HEK293 (cell line): ENCODE measurements around the gene CLIP3.

Experiments
- CTCF ChIA-PET: fragments of 350-600 bp; formaldehyde crosslinking; extraction: SDS; loops from one replicate; lab custom pipeline; 2021; ENCODE audit warnings: antibody characterized with exemption; lab: Yijun Ruan, JAX
- POLR2A ChIA-PET: fragments of 300-600 bp; formaldehyde crosslinking; extraction: SDS; loops from one replicate; lab custom pipeline; 2020; ENCODE audit warnings: antibody characterized with exemption, inconsistent platforms; lab: Yijun Ruan, JAX
- H3K27ac ChIP-seq: fragments of 200-500 bp; sonication (Bioruptor generic); 2 replicates; pipeline ENCODE4 v1.5.1; 2014; ENCODE audit warnings: low read depth, low read length, control low read depth, inconsistent platforms; ENCODE audit errors: extremely low read depth
- H3K36me3 ChIP-seq, 2 experiments: fragments of 200-500 bp in 1 of 2; sonication (Bioruptor generic) in 1 of 2; 1 replicate in 1 of 2; 2 replicates in 1 of 2; pipeline ENCODE4 v1.5.1; 2014 to 2017; ENCODE audit warnings: inconsistent platforms in 2 of 2, low read length in 2 of 2; ENCODE audit not compliant: control insufficient read depth in 2 of 2, insufficient read depth in 1 of 2
- H3K4me1 ChIP-seq: fragments of 200-500 bp; sonication (Bioruptor generic); 2 replicates; pipeline ENCODE4 v1.5.1; 2014; ENCODE audit warnings: mild to moderate bottlenecking, low read length, inconsistent platforms; ENCODE audit not compliant: control insufficient read depth, insufficient read depth
- H3K4me3 ChIP-seq: 2 replicates; pipeline ENCODE4 v1.5.1; 2011; ENCODE audit warnings: low read depth, mild to moderate bottlenecking, control low read depth, low read length, moderate library complexity
- H3K9me3 ChIP-seq: fragments of 200-500 bp; sonication (Bioruptor generic); 2 replicates; pipeline ENCODE4 v1.5.1; 2014; ENCODE audit warnings: low read depth, low read length, inconsistent platforms; ENCODE audit not compliant: control insufficient read depth, insufficient read depth
- CTCF ChIP-seq: fragments of 450-650 bp; formaldehyde crosslinking; IDR thresholded peaks from 2 replicates; pipeline ENCODE4 v1.5.1; 2016; ENCODE audit warnings: missing biosample characterization, missing genetic modification characterization
- KLF9 ChIP-seq: fragments of 450-650 bp; formaldehyde crosslinking; IDR thresholded peaks from 2 replicates; pipeline ENCODE4 v1.5.1; 2016; ENCODE audit warnings: missing biosample characterization, missing genetic modification characterization, low read depth
- OVOL3 ChIP-seq: fragments of 450-650 bp; formaldehyde crosslinking; IDR thresholded peaks from 2 replicates; pipeline ENCODE4 v1.5.1; 2016; ENCODE audit warnings: missing biosample characterization, missing genetic modification characterization
- PBX3 ChIP-seq: sonication (generic); formaldehyde crosslinking; IDR thresholded peaks from 2 replicates; pipeline ENCODE4 v1.8.1; 2022; ENCODE audit warnings: mild to moderate bottlenecking, moderate library complexity, missing genetic modification reagents
- SP2 ChIP-seq: fragments of 450-650 bp; formaldehyde crosslinking; IDR thresholded peaks from 2 replicates; pipeline ENCODE4 v1.5.1; 2016; ENCODE audit warnings: missing biosample characterization, missing genetic modification characterization
- SP7 ChIP-seq: fragments of 450-650 bp; formaldehyde crosslinking; IDR thresholded peaks from 2 replicates; pipeline ENCODE4 v1.5.1; 2016; ENCODE audit warnings: missing biosample characterization, missing genetic modification characterization
- YY1 ChIP-seq: fragments of 450-650 bp; formaldehyde crosslinking; IDR thresholded peaks from 2 replicates; pipeline ENCODE4 v1.5.1; 2018; ENCODE audit warnings: missing biosample characterization, missing genetic modification characterization
- ZBTB17 ChIP-seq: fragments of 450-650 bp; formaldehyde crosslinking; IDR thresholded peaks from 2 replicates; pipeline ENCODE4 v1.5.1; 2016; ENCODE audit warnings: missing biosample characterization, missing genetic modification characterization
- ZBTB26 ChIP-seq: fragments of 450-650 bp; formaldehyde crosslinking; optimal IDR thresholded peaks from 2 replicates; pipeline ENCODE3; 2016; ENCODE audit warnings: missing biosample characterization, mild to moderate bottlenecking, missing genetic modification characterization
- ZBTB48 ChIP-seq: fragments of 450-650 bp; formaldehyde crosslinking; IDR thresholded peaks from 2 replicates; pipeline ENCODE4 v1.5.1; 2016; ENCODE audit warnings: missing biosample characterization, missing genetic modification characterization
- ZNF121 ChIP-seq: fragments of 450-650 bp; formaldehyde crosslinking; IDR thresholded peaks from 2 replicates; pipeline ENCODE4 v1.5.1; 2016; ENCODE audit warnings: missing biosample characterization, missing genetic modification characterization
- ZNF138 ChIP-seq: fragments of 450-650 bp; formaldehyde crosslinking; IDR thresholded peaks from 2 replicates; pipeline ENCODE4 v1.5.1; 2016; ENCODE audit warnings: missing biosample characterization, missing genetic modification characterization, borderline replicate concordance
- ZNF155 ChIP-seq: fragments of 450-650 bp; formaldehyde crosslinking; IDR thresholded peaks from 2 replicates; pipeline ENCODE4 v1.5.1; 2016; ENCODE audit warnings: missing biosample characterization, missing genetic modification characterization
- ZNF16 ChIP-seq: fragments of 450-650 bp; formaldehyde crosslinking; IDR thresholded peaks from 2 replicates; pipeline ENCODE4 v1.5.1; 2016; ENCODE audit warnings: low read depth, missing biosample characterization, missing genetic modification characterization
- ZNF2 ChIP-seq: fragments of 450-650 bp; formaldehyde crosslinking; IDR thresholded peaks from 2 replicates; pipeline ENCODE4 v1.5.1; 2016; ENCODE audit warnings: missing biosample characterization, missing genetic modification characterization
- ZNF335 ChIP-seq: fragments of 450-650 bp; formaldehyde crosslinking; conservative IDR thresholded peaks from 2 replicates; pipeline ENCODE4 v1.5.1; 2016; ENCODE audit warnings: missing biosample characterization, missing genetic modification characterization
- ZNF341 ChIP-seq: fragments of 450-650 bp; formaldehyde crosslinking; IDR thresholded peaks from 2 replicates; pipeline ENCODE4; 2016; ENCODE audit warnings: low read depth, missing biosample characterization, missing genetic modification characterization
- ZNF37A ChIP-seq: fragments of 450-650 bp; IDR thresholded peaks from 2 replicates; pipeline ENCODE4 v1.5.1; 2018; ENCODE audit warnings: missing biosample characterization, missing genetic modification characterization
- ZNF416 ChIP-seq: fragments of 450-650 bp; formaldehyde crosslinking; IDR thresholded peaks from 2 replicates; pipeline ENCODE4 v1.5.1; 2016; ENCODE audit warnings: missing biosample characterization, missing genetic modification characterization
- ZNF423 ChIP-seq: fragments of 450-650 bp; formaldehyde crosslinking; IDR thresholded peaks from 2 replicates; pipeline ENCODE4 v1.5.1; 2016; ENCODE audit warnings: missing biosample characterization, missing genetic modification characterization
- ZNF433 ChIP-seq: fragments of 450-650 bp; formaldehyde crosslinking; IDR thresholded peaks from 2 replicates; pipeline ENCODE4 v1.5.1; 2016; ENCODE audit warnings: missing biosample characterization, missing genetic modification characterization, low read depth
- ZNF521 ChIP-seq: fragments of 450-650 bp; formaldehyde crosslinking; IDR thresholded peaks from 2 replicates; pipeline ENCODE4 v1.5.1; 2017; ENCODE audit warnings: missing biosample characterization, mild to moderate bottlenecking, missing genetic modification characterization
- ZNF623 ChIP-seq: fragments of 450-650 bp; formaldehyde crosslinking; IDR thresholded peaks from 2 replicates; pipeline ENCODE4 v1.5.1; 2016; ENCODE audit warnings: missing biosample characterization, missing genetic modification characterization
- ZNF660 ChIP-seq: fragments of 450-650 bp; IDR thresholded peaks from 2 replicates; pipeline ENCODE4 v1.5.1; 2018; ENCODE audit warnings: missing biosample characterization, mild to moderate bottlenecking, missing genetic modification characterization
- TF ChIP-seq, protein P1 (sequence below): fragments of 450-650 bp; formaldehyde crosslinking; IDR thresholded peaks from 2 replicates; pipeline ENCODE4 v1.5.1; 2017; ENCODE audit warnings: missing biosample characterization, missing genetic modification characterization
- TF ChIP-seq, protein P2 (sequence below): fragments of 450-650 bp; formaldehyde crosslinking; IDR thresholded peaks from 2 replicates; pipeline ENCODE4 v1.5.1; 2016; ENCODE audit warnings: missing biosample characterization, missing genetic modification characterization
- TF ChIP-seq, protein P3 (sequence below): fragments of 450-650 bp; formaldehyde crosslinking; IDR thresholded peaks from 2 replicates; pipeline ENCODE4 v1.5.1; 2016; ENCODE audit warnings: missing biosample characterization, missing genetic modification characterization

Gene CLIP3

GRCh38 chr19:35987571-35987896 lies 45.1 kb downstream of the CLIP3 start:
- ChIA-PET POLR2A (interaction anchor here (0.6 to 1.9 kb wide), 3 partner anchors 27 to 140 kb away, joined by 3 to 5 read pairs (median 5); partner anchors contain the start of gene ALKBH6), CTCF (interaction anchor here (0.7 to 2.2 kb wide), 4 partner anchors 10 to 52 kb away, joined by 3 to 9 read pairs (median 4); no protein-coding TSS in a partner anchor)
- TF ChIP-seq ZBTB26 (tag by site-specific recombination) (no peak), ZNF423 (tag by site-specific recombination) (no peak), YY1 (tag by site-specific recombination) (peak; percentile 39; the same call in 1 of the 2 replicates), ZNF138 (tag by site-specific recombination) (no peak), ZNF16 (tag by site-specific recombination) (peak; percentile 36; the same call in 1 of the 2 replicates), KLF9 (tag by site-specific recombination) (no peak), ZNF2 (no peak), ZNF121 (tag by site-specific recombination) (0 out of 2 replicates have a peak, but pooled peaks have one; percentile 10), OVOL3 (tag by site-specific recombination) (no peak), ZNF433 (tag by site-specific recombination) (no peak), ZNF623 (tag by site-specific recombination) (no peak), ZNF335 (tag by site-specific recombination) (peak; percentile 84), ZNF37A (tag by site-specific recombination) (no peak), ZNF155 (no peak), ZNF521 (tag by site-specific recombination) (no peak), CTCF (tag by site-specific recombination) (peak; percentile 53; the same call in 1 of the 2 replicates)
- TF ChIP-seq, protein P1, sequence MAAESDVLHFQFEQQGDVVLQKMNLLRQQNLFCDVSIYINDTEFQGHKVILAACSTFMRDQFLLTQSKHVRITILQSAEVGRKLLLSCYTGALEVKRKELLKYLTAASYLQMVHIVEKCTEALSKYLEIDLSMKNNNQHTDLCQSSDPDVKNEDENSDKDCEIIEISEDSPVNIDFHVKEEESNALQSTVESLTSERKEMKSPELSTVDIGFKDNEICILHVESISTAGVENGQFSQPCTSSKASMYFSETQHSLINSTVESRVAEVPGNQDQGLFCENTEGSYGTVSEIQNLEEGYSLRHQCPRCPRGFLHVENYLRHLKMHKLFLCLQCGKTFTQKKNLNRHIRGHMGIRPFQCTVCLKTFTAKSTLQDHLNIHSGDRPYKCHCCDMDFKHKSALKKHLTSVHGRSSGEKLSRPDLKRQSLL, result 0 out of 2 replicates have a peak, but pooled peaks have one; percentile 51
- TF ChIP-seq, protein P2, sequence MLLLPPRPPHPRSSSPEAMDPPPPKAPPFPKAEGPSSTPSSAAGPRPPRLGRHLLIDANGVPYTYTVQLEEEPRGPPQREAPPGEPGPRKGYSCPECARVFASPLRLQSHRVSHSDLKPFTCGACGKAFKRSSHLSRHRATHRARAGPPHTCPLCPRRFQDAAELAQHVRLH, result peak; percentile 87
- H3K9me3 ChIP-seq, result no peaks in the 10 kb centered on the region
- H3K27ac ChIP-seq, result no peak overlapping the region
- H3K4me1 ChIP-seq, result peaks cover 8% of the 10 kb centered on the region
- no peak overlapping the region for H3K4me3 ChIP-seq
- no peaks in the 10 kb centered on the region for H3K36me3 ChIP-seq

- Histone ChIP-seq H3K4me3 (peak overlapping the region; percentile 20), H3K36me3 (no peaks in the 10 kb centered on the region), H3K27ac (no peak overlapping the region), H3K4me1 (peaks cover 8% of the 10 kb centered on the region), H3K9me3 (no peaks in the 10 kb centered on the region)
- ChIA-PET POLR2A (interaction anchor here (0.6 to 1.9 kb wide), 3 partner anchors 27 to 141 kb away, joined by 3 to 5 read pairs (median 5); partner anchors contain the start of gene ALKBH6), CTCF (interaction anchor here (0.6 to 2.2 kb wide), 7 partner anchors 9 to 58 kb away, joined by 3 to 9 read pairs (median 4); no protein-coding TSS in a partner anchor)
- TF ChIP-seq SP2 (tag by site-specific recombination) (peak; percentile 89), ZNF416 (tag by site-specific recombination) (no peak), ZNF660 (tag by site-specific recombination) (no peak; the same call in 1 of the 2 replicates), ZBTB48 (tag by site-specific recombination) (peak; percentile 74; the same call in 1 of the 2 replicates), ZBTB17 (peak; percentile 97), PBX3 (no peak), SP7 (tag by site-specific recombination) (peak; percentile 90), ZNF341 (tag by site-specific recombination) (0 out of 2 replicates have a peak, but pooled peaks have one; percentile 24)
- TF ChIP-seq, protein P3, sequence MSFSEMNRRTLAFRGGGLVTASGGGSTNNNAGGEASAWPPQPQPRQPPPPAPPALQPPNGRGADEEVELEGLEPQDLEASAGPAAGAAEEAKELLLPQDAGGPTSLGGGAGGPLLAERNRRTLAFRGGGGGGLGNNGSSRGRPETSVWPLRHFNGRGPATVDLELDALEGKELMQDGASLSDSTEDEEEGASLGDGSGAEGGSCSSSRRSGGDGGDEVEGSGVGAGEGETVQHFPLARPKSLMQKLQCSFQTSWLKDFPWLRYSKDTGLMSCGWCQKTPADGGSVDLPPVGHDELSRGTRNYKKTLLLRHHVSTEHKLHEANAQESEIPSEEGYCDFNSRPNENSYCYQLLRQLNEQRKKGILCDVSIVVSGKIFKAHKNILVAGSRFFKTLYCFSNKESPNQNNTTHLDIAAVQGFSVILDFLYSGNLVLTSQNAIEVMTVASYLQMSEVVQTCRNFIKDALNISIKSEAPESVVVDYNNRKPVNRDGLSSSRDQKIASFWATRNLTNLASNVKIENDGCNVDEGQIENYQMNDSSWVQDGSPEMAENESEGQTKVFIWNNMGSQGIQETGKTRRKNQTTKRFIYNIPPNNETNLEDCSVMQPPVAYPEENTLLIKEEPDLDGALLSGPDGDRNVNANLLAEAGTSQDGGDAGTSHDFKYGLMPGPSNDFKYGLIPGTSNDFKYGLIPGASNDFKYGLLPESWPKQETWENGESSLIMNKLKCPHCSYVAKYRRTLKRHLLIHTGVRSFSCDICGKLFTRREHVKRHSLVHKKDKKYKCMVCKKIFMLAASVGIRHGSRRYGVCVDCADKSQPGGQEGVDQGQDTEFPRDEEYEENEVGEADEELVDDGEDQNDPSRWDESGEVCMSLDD (tag by site-specific recombination), result peak; percentile 77
Observed at GRCh38 chr19:35986664-35987570, 45.8 kb downstream of the CLIP3 start.
